Measurements from ENCODE around the gene CSNK2B.

DNA sequence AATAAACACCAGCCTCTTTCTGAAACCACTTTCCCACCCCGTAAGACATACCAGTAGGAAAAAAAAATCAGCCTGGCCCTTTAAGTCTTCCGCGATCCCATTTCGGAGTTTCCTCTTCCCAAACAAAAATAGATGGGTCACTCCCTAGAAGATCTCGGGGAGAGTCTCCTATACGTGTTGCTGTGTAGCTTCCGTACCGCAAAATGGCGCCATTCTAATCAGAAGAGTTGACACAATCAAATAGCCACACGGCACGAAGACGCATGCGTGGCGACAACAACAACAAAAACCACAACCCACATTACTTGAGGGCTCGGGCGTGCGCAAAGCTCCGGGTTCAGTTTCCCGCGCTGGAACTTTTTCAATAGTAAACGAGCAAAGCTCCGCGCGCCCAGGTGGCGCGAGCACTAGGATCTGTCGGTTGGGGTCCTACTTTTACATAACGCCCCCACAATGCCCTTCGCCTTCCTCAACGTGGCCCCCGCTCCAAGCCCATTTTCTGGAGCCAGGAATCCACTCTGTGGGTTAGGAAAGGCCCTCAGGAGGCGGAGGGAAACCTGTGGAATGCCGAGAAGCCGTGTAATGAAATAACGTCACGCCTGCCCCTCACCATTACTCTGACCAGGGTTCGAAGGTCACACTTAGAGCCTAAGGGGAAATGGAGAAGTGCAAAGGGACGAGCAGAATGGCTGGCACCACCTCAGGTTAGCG lies 935 bp upstream of the CSNK2B start, which contains the start of gene GPANK1:
- peak; percentile 17 for TF ChIP-seq POLR2A (IDR thresholded peaks at IDR 0.05; ENCODE audit: extremely low read depth, insufficient read length)
- TF ChIP-seq, protein P1, sequence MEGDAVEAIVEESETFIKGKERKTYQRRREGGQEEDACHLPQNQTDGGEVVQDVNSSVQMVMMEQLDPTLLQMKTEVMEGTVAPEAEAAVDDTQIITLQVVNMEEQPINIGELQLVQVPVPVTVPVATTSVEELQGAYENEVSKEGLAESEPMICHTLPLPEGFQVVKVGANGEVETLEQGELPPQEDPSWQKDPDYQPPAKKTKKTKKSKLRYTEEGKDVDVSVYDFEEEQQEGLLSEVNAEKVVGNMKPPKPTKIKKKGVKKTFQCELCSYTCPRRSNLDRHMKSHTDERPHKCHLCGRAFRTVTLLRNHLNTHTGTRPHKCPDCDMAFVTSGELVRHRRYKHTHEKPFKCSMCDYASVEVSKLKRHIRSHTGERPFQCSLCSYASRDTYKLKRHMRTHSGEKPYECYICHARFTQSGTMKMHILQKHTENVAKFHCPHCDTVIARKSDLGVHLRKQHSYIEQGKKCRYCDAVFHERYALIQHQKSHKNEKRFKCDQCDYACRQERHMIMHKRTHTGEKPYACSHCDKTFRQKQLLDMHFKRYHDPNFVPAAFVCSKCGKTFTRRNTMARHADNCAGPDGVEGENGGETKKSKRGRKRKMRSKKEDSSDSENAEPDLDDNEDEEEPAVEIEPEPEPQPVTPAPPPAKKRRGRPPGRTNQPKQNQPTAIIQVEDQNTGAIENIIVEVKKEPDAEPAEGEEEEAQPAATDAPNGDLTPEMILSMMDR (IDR thresholded peaks at IDR 0.05; ENCODE audit: low read depth, low read length), result no peak

Measured in NB4 (cell line).